Activated CD8-positive, alpha-beta T cell treated with anti-CD3 and anti-CD28 coated beads for 36 hours (primary cell): ENCODE measurements around the gene TMBIM4. TPM values are rescaled to one million over a fixed set of nuclear protein-coding genes. Genes with fewer than 3 reads are reported as not detected.
A peak's percentile ranks its signal among the peaks of the same experiment; 100 is the strongest.

ENCODE experiments used
- ATAC-seq: fragments of 200-7000 bp; cut with Tn5 transposase; one replicate; pipeline ENCODE4 v1.10.0; 2021; ENCODE audit warnings: mild to moderate bottlenecking, moderate library complexity
- CTCF ChIA-PET: fragments of 350-600 bp; sonication (Branson Sonifier 250); formaldehyde crosslinking; loops from one replicate; lab custom pipeline; 2021; ENCODE audit warnings: antibody characterized with exemption; lab: Charles Lee
- POLR2A ChIA-PET: fragments of 350-600 bp; sonication (Branson Sonifier 250); formaldehyde crosslinking; loops from one replicate; lab custom pipeline; 2021; ENCODE audit warnings: antibody characterized with exemption; lab: Charles Lee
- DNase-seq: peaks from one replicate; pipeline ENCODE4 v3.0.0-alpha.2; 2020
- H3K27ac Mint-ChIP-seq: one replicate; pipeline ENCODE4 v1.8.0; 2021; ENCODE audit warnings: mild to moderate bottlenecking, mixed read lengths
- H3K27me3 Mint-ChIP-seq: one replicate; pipeline ENCODE4 v1.8.0; 2021; ENCODE audit warnings: mixed read lengths
- H3K36me3 Mint-ChIP-seq: one replicate; pipeline ENCODE4 v1.8.0; 2021; ENCODE audit warnings: low read depth, mixed read lengths
- H3K4me1 Mint-ChIP-seq: one replicate; pipeline ENCODE4 v1.8.0; 2021; ENCODE audit warnings: low read depth, mixed read lengths
- H3K4me3 Mint-ChIP-seq: one replicate; pipeline ENCODE4 v1.8.0; 2021; ENCODE audit warnings: mild to moderate bottlenecking, moderate library complexity, mixed read lengths
- H3K9me3 Mint-ChIP-seq: one replicate; pipeline ENCODE4 v1.8.0; 2021; ENCODE audit warnings: mixed read lengths
- intact Hi-C: fragments of 100-400 bp; cut with micrococcal nuclease; formaldehyde crosslinking; loops from one replicate; pipeline ENCODE4 v1.10.0; 2022
- total RNA-seq, 2 experiments: library from RNA; stranded (reverse); gene quantifications; one replicate each; pipeline ENCODE4 v1.2.3, GENCODE V29; 2021
- TF ChIP-seq, protein P1 (sequence below): fragments of 200-600 bp; IDR thresholded peaks from one replicate; pipeline ENCODE4 v1.8.0; 2022; ENCODE audit warnings: antibody characterized with exemption, mild to moderate bottlenecking

The TMBIM4 gene
- total RNA-seq, 2 experiments from 2014 or later, result 41.7 to 45.8 TPM

DNA sequence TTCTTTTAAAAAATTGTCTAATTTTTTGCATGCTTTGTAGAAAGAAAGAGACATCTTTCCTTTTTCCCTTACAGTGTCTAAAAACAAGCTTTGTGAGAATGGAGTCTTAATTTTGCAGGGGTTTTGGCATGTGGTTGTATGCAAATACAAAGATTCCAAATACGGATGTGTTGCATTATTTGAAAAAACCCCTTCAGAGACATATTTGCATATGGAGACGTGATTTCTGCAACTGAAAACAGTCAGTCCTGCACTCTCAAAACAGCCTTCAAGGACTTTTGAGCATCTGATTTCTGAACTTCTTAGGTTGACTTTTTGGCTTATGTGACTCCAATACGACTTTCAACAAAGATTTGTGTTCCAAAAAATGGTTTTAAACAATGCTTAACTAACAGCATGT lies 27.0 kb upstream of the TMBIM4 start:
- DNase-seq, result no peak
- ATAC-seq, result peak; percentile 82
- Mint-ChIP-seq H3K27ac (no peak overlapping the region), H3K27me3 (peaks cover 42% of the 10 kb centered on the region), H3K9me3 (peaks cover 9% of the 10 kb centered on the region), H3K4me3 (no peak overlapping the region), H3K36me3 (peaks cover 2% of the 10 kb centered on the region), H3K4me1 (peaks cover 8% of the 10 kb centered on the region)
- ChIA-PET CTCF (interaction anchor here (1.1 to 2.6 kb wide), 5 partner anchors 13 to 58 kb away, joined by 3 to 13 read pairs (median 4); partner anchors contain the start of gene TMBIM4), POLR2A (no interaction called here)
- TF ChIP-seq, protein P1, sequence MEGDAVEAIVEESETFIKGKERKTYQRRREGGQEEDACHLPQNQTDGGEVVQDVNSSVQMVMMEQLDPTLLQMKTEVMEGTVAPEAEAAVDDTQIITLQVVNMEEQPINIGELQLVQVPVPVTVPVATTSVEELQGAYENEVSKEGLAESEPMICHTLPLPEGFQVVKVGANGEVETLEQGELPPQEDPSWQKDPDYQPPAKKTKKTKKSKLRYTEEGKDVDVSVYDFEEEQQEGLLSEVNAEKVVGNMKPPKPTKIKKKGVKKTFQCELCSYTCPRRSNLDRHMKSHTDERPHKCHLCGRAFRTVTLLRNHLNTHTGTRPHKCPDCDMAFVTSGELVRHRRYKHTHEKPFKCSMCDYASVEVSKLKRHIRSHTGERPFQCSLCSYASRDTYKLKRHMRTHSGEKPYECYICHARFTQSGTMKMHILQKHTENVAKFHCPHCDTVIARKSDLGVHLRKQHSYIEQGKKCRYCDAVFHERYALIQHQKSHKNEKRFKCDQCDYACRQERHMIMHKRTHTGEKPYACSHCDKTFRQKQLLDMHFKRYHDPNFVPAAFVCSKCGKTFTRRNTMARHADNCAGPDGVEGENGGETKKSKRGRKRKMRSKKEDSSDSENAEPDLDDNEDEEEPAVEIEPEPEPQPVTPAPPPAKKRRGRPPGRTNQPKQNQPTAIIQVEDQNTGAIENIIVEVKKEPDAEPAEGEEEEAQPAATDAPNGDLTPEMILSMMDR, result no peak
- intact Hi-C loops, result no loop called here

DNA sequence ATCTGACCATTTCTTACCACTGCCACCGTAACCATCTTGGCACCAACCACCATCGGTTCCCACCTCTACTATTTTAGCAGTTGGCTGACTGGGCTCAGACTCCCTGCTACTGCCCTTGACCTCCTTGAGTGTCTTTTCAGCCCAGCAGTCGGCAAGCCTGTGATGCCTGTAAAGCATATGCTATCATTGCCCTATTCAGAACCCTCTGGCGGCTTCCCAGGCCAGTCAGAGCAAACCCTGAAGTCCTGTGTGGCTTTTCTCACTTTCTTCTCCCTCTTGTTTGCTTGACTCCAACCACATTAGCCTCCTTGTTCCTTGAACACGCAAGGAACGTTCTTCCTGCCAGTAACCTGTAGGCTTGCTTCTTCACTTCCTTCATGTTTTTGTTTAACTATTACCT lies 25.4 kb upstream of the TMBIM4 start:
- no peak for DNase-seq
- intact Hi-C loops, result no loop called here
- Mint-ChIP-seq H3K36me3 (peaks cover 2% of the 10 kb centered on the region), H3K27ac (no peak overlapping the region), H3K9me3 (peaks cover 5% of the 10 kb centered on the region), H3K4me3 (no peak overlapping the region), H3K27me3 (peaks cover 54% of the 10 kb centered on the region), H3K4me1 (peaks cover 8% of the 10 kb centered on the region)
- CTCF ChIA-PET, result no interaction called here
- POLR2A ChIA-PET, result no interaction called here
- TF ChIP-seq, protein P1, result no peak
- no peak for ATAC-seq

DNA sequence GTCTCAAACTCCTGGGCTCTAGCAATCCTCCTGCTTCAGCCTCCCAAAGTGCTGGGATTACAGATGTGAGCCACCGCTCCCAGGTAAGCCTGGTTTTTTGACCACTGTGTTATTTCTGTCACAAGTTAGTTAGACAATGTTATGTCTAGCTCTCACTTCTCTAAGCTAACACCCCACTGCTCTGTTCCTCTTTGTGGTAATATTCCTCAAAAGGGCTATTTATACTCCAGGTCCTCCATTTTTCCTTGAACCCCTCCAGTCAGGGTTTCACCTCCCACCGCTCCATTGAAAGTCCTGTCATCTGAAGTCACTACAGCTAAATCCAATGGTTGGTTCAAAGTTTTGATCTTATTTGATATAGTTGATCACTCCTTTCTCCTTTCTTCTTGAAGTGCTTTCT lies 24.3 kb upstream of the TMBIM4 start:
- DNase-seq, result no peak
- no peaks in the 10 kb centered on the region for H3K36me3 Mint-ChIP-seq
- ATAC-seq, result no peak
- POLR2A ChIA-PET, result no interaction called here
- CTCF ChIA-PET, result no interaction called here
- no peak overlapping the region for H3K4me3 Mint-ChIP-seq
- TF ChIP-seq, protein P1, result no peak
- no peak overlapping the region for H3K27ac Mint-ChIP-seq
- H3K9me3 Mint-ChIP-seq, result no peaks in the 10 kb centered on the region
- H3K4me1 Mint-ChIP-seq, result peaks cover 8% of the 10 kb centered on the region
- H3K27me3 Mint-ChIP-seq, result peaks cover 55% of the 10 kb centered on the region
- intact Hi-C loops, result no loop called here

DNA sequence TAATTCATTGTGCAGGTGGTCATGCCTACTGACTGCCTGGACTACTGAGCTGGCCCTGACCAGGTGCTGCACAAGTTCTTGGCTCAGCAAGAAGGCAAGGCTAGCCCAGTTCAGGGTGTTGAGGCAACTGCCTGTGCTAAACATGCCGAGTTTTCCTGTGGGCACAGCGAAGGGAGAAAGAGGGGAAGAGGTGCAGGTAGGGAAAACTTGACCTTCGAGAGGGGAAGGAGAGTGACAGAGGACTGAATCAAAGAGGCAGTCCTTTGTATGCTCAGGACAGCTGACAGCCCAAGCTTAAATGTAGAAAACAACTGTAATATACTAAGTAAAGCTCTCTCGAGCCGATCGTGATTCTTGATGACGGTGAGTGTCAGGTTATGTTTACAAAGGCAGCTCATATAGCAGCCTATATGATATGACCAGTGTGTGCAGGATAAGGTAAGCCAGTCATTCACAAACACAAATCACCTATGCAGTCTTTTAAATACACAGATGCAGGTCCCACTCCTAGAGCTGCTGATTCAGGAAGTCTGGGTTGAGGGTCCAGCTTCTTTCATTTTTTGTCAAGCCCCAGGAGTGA lies 21.8 kb upstream of the TMBIM4 start:
- H3K4me3 Mint-ChIP-seq, result no peak overlapping the region
- no peak for DNase-seq
- ATAC-seq, result no peak
- peaks cover 4% of the 10 kb centered on the region for H3K36me3 Mint-ChIP-seq
- POLR2A ChIA-PET, result interaction anchor here (0.8 to 1.0 kb wide), 2 partner anchors 22 to 44 kb away, joined by 3 read pairs; no protein-coding TSS in a partner anchor
- H3K27me3 Mint-ChIP-seq, result peaks cover 60% of the 10 kb centered on the region
- no peaks in the 10 kb centered on the region for H3K9me3 Mint-ChIP-seq
- TF ChIP-seq, protein P1, result no peak
- peaks cover 7% of the 10 kb centered on the region for H3K4me1 Mint-ChIP-seq
- intact Hi-C loops, result no loop called here
- CTCF ChIA-PET, result interaction anchor here (0.5 to 1.3 kb wide), 3 partner anchors 10 to 79 kb away, joined by 3 read pairs; no protein-coding TSS in a partner anchor
- H3K27ac Mint-ChIP-seq, result no peak overlapping the region
